Neural progenitor cell (in vitro differentiated cells): ENCODE measurements around the gene COMMD7.

Experiments used
- EZH2 ChIP-seq: fragments of 200-600 bp; sonication (generic); IDR thresholded peaks from 2 replicates; pipeline ENCODE4 v1.6.1; 2017; ENCODE audit warnings: antibody characterized with exemption, mild to moderate bottlenecking, moderate library complexity
- EZH2phosphoT487 ChIP-seq: fragments of 200-600 bp; sonication (generic); IDR thresholded peaks from 2 replicates; pipeline ENCODE4 v1.6.1; 2017; ENCODE audit warnings: antibody characterized with exemption
- TF ChIP-seq, protein P1 (sequence below): fragments of 200-600 bp; sonication (generic); IDR thresholded peaks from 2 replicates; pipeline ENCODE4 v1.5.1; 2017; ENCODE audit warnings: antibody characterized with exemption, mild to moderate bottlenecking

DNA sequence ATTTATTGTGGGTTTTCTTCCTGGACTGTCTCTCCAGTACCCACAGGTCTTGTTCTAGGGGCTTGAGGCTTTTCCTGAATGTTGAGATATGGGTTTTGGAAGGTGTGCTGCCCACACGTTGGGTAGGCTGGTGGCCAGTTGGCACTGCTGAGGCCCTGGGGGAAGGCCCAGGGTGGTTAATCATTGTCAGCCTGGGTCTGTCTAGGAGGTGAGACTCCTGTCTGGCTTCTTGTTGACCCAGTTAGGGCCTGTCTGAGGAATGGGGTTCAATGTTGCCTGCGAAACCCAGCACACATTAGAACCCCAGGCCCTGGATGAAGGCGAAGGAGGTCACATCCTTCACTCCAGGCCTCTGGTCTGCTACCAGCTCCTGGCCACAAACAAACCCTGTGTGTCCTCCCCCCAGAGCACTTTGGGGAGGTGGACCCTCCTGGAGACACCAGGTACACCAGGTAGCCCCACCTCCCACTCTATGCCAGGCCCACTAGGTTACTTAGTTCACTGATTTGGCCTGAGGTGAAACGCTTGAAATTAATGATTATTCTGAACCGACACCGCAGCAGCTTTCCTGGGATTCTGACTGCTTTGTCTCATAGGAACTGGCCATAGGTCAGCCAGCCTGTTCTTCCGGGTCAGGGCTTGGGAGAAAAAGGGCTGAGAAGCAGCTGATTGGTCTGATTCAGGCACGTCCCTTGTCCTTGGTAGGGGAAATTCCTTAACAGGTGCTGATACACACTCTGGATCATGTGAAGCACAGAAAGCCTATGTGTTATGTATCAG is 34.1 kb upstream of the COMMD7 start:
- TF ChIP-seq, protein P1, sequence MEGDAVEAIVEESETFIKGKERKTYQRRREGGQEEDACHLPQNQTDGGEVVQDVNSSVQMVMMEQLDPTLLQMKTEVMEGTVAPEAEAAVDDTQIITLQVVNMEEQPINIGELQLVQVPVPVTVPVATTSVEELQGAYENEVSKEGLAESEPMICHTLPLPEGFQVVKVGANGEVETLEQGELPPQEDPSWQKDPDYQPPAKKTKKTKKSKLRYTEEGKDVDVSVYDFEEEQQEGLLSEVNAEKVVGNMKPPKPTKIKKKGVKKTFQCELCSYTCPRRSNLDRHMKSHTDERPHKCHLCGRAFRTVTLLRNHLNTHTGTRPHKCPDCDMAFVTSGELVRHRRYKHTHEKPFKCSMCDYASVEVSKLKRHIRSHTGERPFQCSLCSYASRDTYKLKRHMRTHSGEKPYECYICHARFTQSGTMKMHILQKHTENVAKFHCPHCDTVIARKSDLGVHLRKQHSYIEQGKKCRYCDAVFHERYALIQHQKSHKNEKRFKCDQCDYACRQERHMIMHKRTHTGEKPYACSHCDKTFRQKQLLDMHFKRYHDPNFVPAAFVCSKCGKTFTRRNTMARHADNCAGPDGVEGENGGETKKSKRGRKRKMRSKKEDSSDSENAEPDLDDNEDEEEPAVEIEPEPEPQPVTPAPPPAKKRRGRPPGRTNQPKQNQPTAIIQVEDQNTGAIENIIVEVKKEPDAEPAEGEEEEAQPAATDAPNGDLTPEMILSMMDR = no peak
- TF ChIP-seq EZH2phosphoT487 (no peak), EZH2 (no peak)
